ENCODE measurements around the gene GNB1.

GNB1 gene

GRCh38 chr1:1825217-1825616 is 65.7 kb downstream of the GNB1 start:
- DNase-seq (ENCODE audit: low spot score) = no peak

GRCh38 chr1:1819762-1820161 is 71.1 kb downstream of the GNB1 start:
- no peak for DNase-seq (ENCODE audit: low spot score)

GRCh38 chr1:1817221-1817620 is 73.7 kb downstream of the GNB1 start:
- no peak for DNase-seq (ENCODE audit: low spot score)

GRCh38 chr1:1815606-1816281 is 75.1 kb downstream of the GNB1 start:
- no peak for DNase-seq (ENCODE audit: low spot score)

- DNase-seq (ENCODE audit: low spot score) = no peak
Measured at GRCh38 chr1:1809489-1809888, 81.4 kb downstream of the GNB1 start.

GRCh38 chr1:1808206-1808605 is 82.7 kb downstream of the GNB1 start:
- DNase-seq (ENCODE audit: low spot score) = no peak

- DNase-seq (ENCODE audit: low spot score) = peak; percentile 48
Measured at GRCh38 chr1:1806890-1807289, 84.0 kb downstream of the GNB1 start.

GRCh38 chr1:1804301-1804700 is 86.6 kb downstream of the GNB1 start:
- no peak for DNase-seq (ENCODE audit: low spot score)

- no peak for DNase-seq (ENCODE audit: low spot score)
Measured at GRCh38 chr1:1802871-1803270, 88.0 kb downstream of the GNB1 start.

GRCh38 chr1:1799716-1800115 is 91.2 kb downstream of the GNB1 start:
- no peak for DNase-seq (ENCODE audit: low spot score)

- no peak for DNase-seq (ENCODE audit: low spot score)
Measured at GRCh38 chr1:1797731-1798341, 93.1 kb downstream of the GNB1 start.

- DNase-seq (ENCODE audit: low spot score) = no peak
Measured at GRCh38 chr1:1796466-1796865, 94.4 kb downstream of the GNB1 start.

- no peak for DNase-seq (ENCODE audit: low spot score)
Measured at GRCh38 chr1:1794999-1795398, 95.9 kb downstream of the GNB1 start.

GRCh38 chr1:1793481-1794244 is 97.2 kb downstream of the GNB1 start:
- DNase-seq (ENCODE audit: low spot score) = no peak

- DNase-seq (ENCODE audit: low spot score) = peak; percentile 43
Measured at GRCh38 chr1:1788646-1789431, 102.0 kb downstream of the GNB1 start.

GRCh38 chr1:1788136-1788535 is 102.8 kb downstream of the GNB1 start:
- no peak for DNase-seq (ENCODE audit: low spot score)

- DNase-seq (ENCODE audit: low spot score) = no peak
Measured at GRCh38 chr1:1786836-1787605, 103.9 kb downstream of the GNB1 start.

GRCh38 chr1:1785666-1786065 is 105.2 kb downstream of the GNB1 start:
- DNase-seq (ENCODE audit: low spot score) = no peak

GRCh38 chr1:1784933-1785332 is 106.0 kb downstream of the GNB1 start:
- no peak for DNase-seq (ENCODE audit: low spot score)

- no peak for DNase-seq (ENCODE audit: low spot score)
Measured at GRCh38 chr1:1783320-1783719, 107.6 kb downstream of the GNB1 start.

GRCh38 chr1:1782399-1783221 is 108.3 kb downstream of the GNB1 start:
- peak; percentile 63 for DNase-seq (ENCODE audit: low spot score)

Data from AG08396 (cell line).